Progenitor cell of endocrine pancreas (in vitro differentiated cells): ENCODE measurements around the gene PFKL. TPM values are rescaled to one million over a fixed set of nuclear protein-coding genes. Genes with fewer than 3 reads are reported as not detected.

ENCODE experiments used
- DNase-seq: peaks from one replicate; pipeline ENCODE4 v3.0.0; 2021; ENCODE audit warnings: low spot score; ENCODE audit not compliant: unreplicated experiment
- H3K27ac Mint-ChIP-seq: 2 replicates; pipeline ENCODE4 v1.8.0; 2021; ENCODE audit warnings: mild to moderate bottlenecking, moderate library complexity, mixed read lengths
- H3K27me3 Mint-ChIP-seq: 2 replicates; pipeline ENCODE4 v1.8.0; 2021; ENCODE audit warnings: mixed read lengths
- H3K36me3 Mint-ChIP-seq: 2 replicates; pipeline ENCODE4 v1.8.0; 2022; ENCODE audit warnings: mixed read lengths; ENCODE audit not compliant: insufficient read depth
- H3K4me1 Mint-ChIP-seq: 2 replicates; pipeline ENCODE4 v1.8.0; 2021; ENCODE audit warnings: low read depth, mixed read lengths
- H3K4me3 Mint-ChIP-seq: 2 replicates; pipeline ENCODE4 v1.8.0; 2021; ENCODE audit warnings: low read depth, mild to moderate bottlenecking, moderate library complexity, mixed read lengths
- H3K9me3 Mint-ChIP-seq: 2 replicates; pipeline ENCODE4 v1.8.0; 2021; ENCODE audit warnings: low read depth, mixed read lengths
- CTCF ChIP-seq: fragments of 200-600 bp; sonication (generic); IDR thresholded peaks from one replicate; pipeline ENCODE4 v1.5.0; 2021; ENCODE audit warnings: antibody characterized with exemption, mild to moderate bottlenecking; ENCODE audit not compliant: unreplicated experiment
- total RNA-seq: library from RNA; stranded (reverse); gene quantifications from 2 replicates; pipeline ENCODE4 v1.2.1, GENCODE V29; 2021

The PFKL gene
- total RNA-seq, 1 donor from 2014 or later, result 132 TPM

GRCh38 chr21:44368711-44369446 lies 69.0 kb downstream of the PFKL start:
- Mint-ChIP-seq H3K4me3 (no peak overlapping the region), H3K9me3 (no peaks in the 10 kb centered on the region), H3K36me3 (no peaks in the 10 kb centered on the region), H3K27ac (no peak overlapping the region), H3K27me3 (peaks cover 16% of the 10 kb centered on the region), H3K4me1 (no peaks in the 10 kb centered on the region)
- no peak for TF ChIP-seq CTCF
- peak; percentile 30 for DNase-seq

- no peak for DNase-seq
- no peak for TF ChIP-seq CTCF
- Mint-ChIP-seq H3K36me3 (no peaks in the 10 kb centered on the region), H3K4me1 (no peaks in the 10 kb centered on the region), H3K4me3 (peak overlapping the region; percentile 16), H3K27ac (no peak overlapping the region), H3K9me3 (no peaks in the 10 kb centered on the region), H3K27me3 (peaks cover 16% of the 10 kb centered on the region)
These were observed 70.3 kb downstream of the PFKL start for GRCh38 chr21:44370027-44370735.

- no peaks in the 10 kb centered on the region for H3K9me3 Mint-ChIP-seq
- peaks cover 21% of the 10 kb centered on the region for H3K27me3 Mint-ChIP-seq
- no peaks in the 10 kb centered on the region for H3K4me1 Mint-ChIP-seq
- TF ChIP-seq CTCF, result no peak
- H3K36me3 Mint-ChIP-seq, result no peaks in the 10 kb centered on the region
- H3K27ac Mint-ChIP-seq, result no peak overlapping the region
- H3K4me3 Mint-ChIP-seq, result no peak overlapping the region
- DNase-seq, result no peak
These were observed 71.0 kb downstream of the PFKL start for GRCh38 chr21:44370786-44371410.

- H3K4me3 Mint-ChIP-seq, result no peak overlapping the region
- H3K27me3 Mint-ChIP-seq, result peaks cover 22% of the 10 kb centered on the region
These were observed 71.7 kb downstream of the PFKL start for GRCh38 chr21:44371596-44371995.

More at GRCh38 chr21:44371596-44371995, 71.7 kb downstream of the PFKL start:
- H3K36me3 Mint-ChIP-seq, result no peaks in the 10 kb centered on the region
- no peaks in the 10 kb centered on the region for H3K9me3 Mint-ChIP-seq
- no peak for DNase-seq
- no peaks in the 10 kb centered on the region for H3K4me1 Mint-ChIP-seq
- H3K27ac Mint-ChIP-seq, result no peak overlapping the region
- TF ChIP-seq CTCF, result no peak
